ENCODE data around the gene CHRNA4. TPM values are rescaled to one million over a fixed set of nuclear protein-coding genes. Genes with fewer than 3 reads are reported as not detected.

Gene CHRNA4
- total and polyA plus RNA-seq, 2 donors = under 0.01 to 0.14 TPM

GRCh38 chr20:63315240-63315689 lies 45.9 kb downstream of the CHRNA4 start:
- Histone ChIP-seq H3K9me3 (ENCODE audit: control insufficient read depth in 2 of 2, insufficient read depth in 1 of 2, low read length in 1 of 2) (peaks cover 0 to 1% of the 10 kb centered on the region in 2 donors), H3K27me3 (ENCODE audit: control insufficient read depth in 2 of 2, insufficient read depth in 1 of 2, low read length in 1 of 2) (no peaks in the 10 kb centered on the region), H3K36me3 (ENCODE audit: control insufficient read depth in 2 of 2, insufficient read depth in 2 of 2, low read length in 1 of 2) (no peaks in the 10 kb centered on the region), H3K27ac (ENCODE audit: low read depth in 1 of 2, low read length in 1 of 2) (no peak overlapping the region), H3K4me1 (ENCODE audit: control insufficient read depth in 2 of 2, insufficient read depth in 2 of 2, low read length in 2 of 2) (peaks cover 0 to 7% of the 10 kb centered on the region in 2 donors), H3K4me3 (ENCODE audit: low read length in 2 of 2) (no peak overlapping the region)
- 75% methylated on average over 15 of the region's 15 CpGs for whole genome bisulfite sequencing
- no peak for DNase-seq (ENCODE audit: low read depth in 6 of 9, low spot score in 9 of 9)

- Histone ChIP-seq H3K27me3 (ENCODE audit: control insufficient read depth in 2 of 2, insufficient read depth in 1 of 2, low read length in 1 of 2) (peaks cover 0 to 3% of the 10 kb centered on the region in 2 donors), H3K4me3 (ENCODE audit: low read length in 2 of 2) (no peak overlapping the region), H3K27ac (ENCODE audit: low read depth in 1 of 2, low read length in 1 of 2) (no peak overlapping the region), H3K9me3 (ENCODE audit: control insufficient read depth in 2 of 2, insufficient read depth in 1 of 2, low read length in 1 of 2) (peaks cover 0 to 1% of the 10 kb centered on the region in 2 donors), H3K36me3 (ENCODE audit: control insufficient read depth in 2 of 2, insufficient read depth in 2 of 2, low read length in 1 of 2) (no peaks in the 10 kb centered on the region), H3K4me1 (ENCODE audit: control insufficient read depth in 2 of 2, insufficient read depth in 2 of 2, low read length in 2 of 2) (peaks cover 0 to 7% of the 10 kb centered on the region in 2 donors)
- no peak for DNase-seq (ENCODE audit: low read depth in 6 of 9, low spot score in 9 of 9)
- WGBS = 91% methylated on average over 21 of the region's 21 CpGs
Observed at GRCh38 chr20:63314566-63315239, 46.4 kb downstream of the CHRNA4 start.

GRCh38 chr20:63314015-63314471 lies 47.1 kb downstream of the CHRNA4 start:
- WGBS = 84% methylated on average over 9 of the region's 9 CpGs
- no peaks in the 10 kb centered on the region for H3K9me3 ChIP-seq (ENCODE audit: control insufficient read depth in 2 of 2, insufficient read depth in 1 of 2, low read length in 1 of 2)
- no peak overlapping the region for H3K4me3 ChIP-seq (ENCODE audit: low read length in 2 of 2)
- peaks cover 0 to 9% of the 10 kb centered on the region in 2 donors for H3K27me3 ChIP-seq (ENCODE audit: control insufficient read depth in 2 of 2, insufficient read depth in 1 of 2, low read length in 1 of 2)
- no peak for DNase-seq (ENCODE audit: low read depth in 6 of 9, low spot score in 9 of 9)
- H3K36me3 ChIP-seq (ENCODE audit: control insufficient read depth in 2 of 2, insufficient read depth in 2 of 2, low read length in 1 of 2) = no peaks in the 10 kb centered on the region
- H3K27ac ChIP-seq (ENCODE audit: low read depth in 1 of 2, low read length in 1 of 2) = no peak overlapping the region
- peaks cover 0 to 7% of the 10 kb centered on the region in 2 donors for H3K4me1 ChIP-seq (ENCODE audit: control insufficient read depth in 2 of 2, insufficient read depth in 2 of 2, low read length in 2 of 2)

GRCh38 chr20:63313349-63314014 lies 47.7 kb downstream of the CHRNA4 start:
- no peak for DNase-seq (ENCODE audit: low read depth in 6 of 9, low spot score in 9 of 9)
- H3K4me3 ChIP-seq (ENCODE audit: low read length in 2 of 2) = no peak overlapping the region
- no peaks in the 10 kb centered on the region for H3K36me3 ChIP-seq (ENCODE audit: control insufficient read depth in 2 of 2, insufficient read depth in 2 of 2, low read length in 1 of 2)
- H3K4me1 ChIP-seq (ENCODE audit: control insufficient read depth in 2 of 2, insufficient read depth in 2 of 2, low read length in 2 of 2) = peaks cover 0 to 7% of the 10 kb centered on the region in 2 donors
- no peaks in the 10 kb centered on the region for H3K9me3 ChIP-seq (ENCODE audit: control insufficient read depth in 2 of 2, insufficient read depth in 1 of 2, low read length in 1 of 2)
- H3K27me3 ChIP-seq (ENCODE audit: control insufficient read depth in 2 of 2, insufficient read depth in 1 of 2, low read length in 1 of 2) = peaks cover 0 to 11% of the 10 kb centered on the region in 2 donors
- 89% methylated on average over 25 of the region's 25 CpGs for WGBS
- no peak overlapping the region for H3K27ac ChIP-seq (ENCODE audit: low read depth in 1 of 2, low read length in 1 of 2)

GRCh38 chr20:63312690-63313348 lies 48.3 kb downstream of the CHRNA4 start:
- Histone ChIP-seq H3K9me3 (ENCODE audit: control insufficient read depth in 2 of 2, insufficient read depth in 1 of 2, low read length in 1 of 2) (no peaks in the 10 kb centered on the region), H3K4me3 (ENCODE audit: low read length in 2 of 2) (no peak overlapping the region), H3K4me1 (ENCODE audit: control insufficient read depth in 2 of 2, insufficient read depth in 2 of 2, low read length in 2 of 2) (peaks cover 0 to 7% of the 10 kb centered on the region in 2 donors), H3K36me3 (ENCODE audit: control insufficient read depth in 2 of 2, insufficient read depth in 2 of 2, low read length in 1 of 2) (no peaks in the 10 kb centered on the region), H3K27ac (ENCODE audit: low read depth in 1 of 2, low read length in 1 of 2) (no peak overlapping the region), H3K27me3 (ENCODE audit: control insufficient read depth in 2 of 2, insufficient read depth in 1 of 2, low read length in 1 of 2) (peaks cover 0 to 11% of the 10 kb centered on the region in 2 donors)
- 96% methylated on average over 22 of the region's 22 CpGs for WGBS
- DNase-seq (ENCODE audit: low read depth in 6 of 9, low spot score in 9 of 9) = no peak

GRCh38 chr20:63312273-63312672 lies 48.9 kb downstream of the CHRNA4 start:
- 53% methylated on average over 9 of the region's 9 CpGs for WGBS
- peaks cover 0 to 11% of the 10 kb centered on the region in 2 donors for H3K27me3 ChIP-seq (ENCODE audit: control insufficient read depth in 2 of 2, insufficient read depth in 1 of 2, low read length in 1 of 2)
- H3K4me1 ChIP-seq (ENCODE audit: control insufficient read depth in 2 of 2, insufficient read depth in 2 of 2, low read length in 2 of 2) = peaks cover 0 to 7% of the 10 kb centered on the region in 2 donors
- no peaks in the 10 kb centered on the region for H3K36me3 ChIP-seq (ENCODE audit: control insufficient read depth in 2 of 2, insufficient read depth in 2 of 2, low read length in 1 of 2)
- peak in 1 of 9 donors; percentile 14 for DNase-seq (ENCODE audit: low read depth in 6 of 9, low spot score in 9 of 9)
- no peak overlapping the region for H3K27ac ChIP-seq (ENCODE audit: low read depth in 1 of 2, low read length in 1 of 2)
- H3K9me3 ChIP-seq (ENCODE audit: control insufficient read depth in 2 of 2, insufficient read depth in 1 of 2, low read length in 1 of 2) = no peaks in the 10 kb centered on the region
- no peak overlapping the region for H3K4me3 ChIP-seq (ENCODE audit: low read length in 2 of 2)

- H3K4me1 ChIP-seq (ENCODE audit: control insufficient read depth in 2 of 2, insufficient read depth in 2 of 2, low read length in 2 of 2) = peaks cover 0 to 7% of the 10 kb centered on the region in 2 donors
- no peaks in the 10 kb centered on the region for H3K36me3 ChIP-seq (ENCODE audit: control insufficient read depth in 2 of 2, insufficient read depth in 2 of 2, low read length in 1 of 2)
- no peaks in the 10 kb centered on the region for H3K9me3 ChIP-seq (ENCODE audit: control insufficient read depth in 2 of 2, insufficient read depth in 1 of 2, low read length in 1 of 2)
- DNase-seq (ENCODE audit: low read depth in 6 of 9, low spot score in 9 of 9) = peak in 1 of 9 donors; percentile 18
- H3K27me3 ChIP-seq (ENCODE audit: control insufficient read depth in 2 of 2, insufficient read depth in 1 of 2, low read length in 1 of 2) = peaks cover 0 to 11% of the 10 kb centered on the region in 2 donors
- no peak overlapping the region for H3K27ac ChIP-seq (ENCODE audit: low read depth in 1 of 2, low read length in 1 of 2)
- WGBS = 64% methylated on average over 18 of the region's 18 CpGs
- H3K4me3 ChIP-seq (ENCODE audit: low read length in 2 of 2) = no peak overlapping the region
Observed at GRCh38 chr20:63311833-63312243, 49.3 kb downstream of the CHRNA4 start.

GRCh38 chr20:63311186-63311832 lies 49.8 kb downstream of the CHRNA4 start:
- Histone ChIP-seq H3K27me3 (ENCODE audit: control insufficient read depth in 2 of 2, insufficient read depth in 1 of 2, low read length in 1 of 2) (peaks cover 0 to 11% of the 10 kb centered on the region in 2 donors), H3K9me3 (ENCODE audit: control insufficient read depth in 2 of 2, insufficient read depth in 1 of 2, low read length in 1 of 2) (no peaks in the 10 kb centered on the region), H3K36me3 (ENCODE audit: control insufficient read depth in 2 of 2, insufficient read depth in 2 of 2, low read length in 1 of 2) (no peaks in the 10 kb centered on the region), H3K27ac (ENCODE audit: low read depth in 1 of 2, low read length in 1 of 2) (no peak overlapping the region), H3K4me1 (ENCODE audit: control insufficient read depth in 2 of 2, insufficient read depth in 2 of 2, low read length in 2 of 2) (peaks cover 0 to 7% of the 10 kb centered on the region in 2 donors), H3K4me3 (ENCODE audit: low read length in 2 of 2) (no peak overlapping the region)
- no peak for DNase-seq (ENCODE audit: low read depth in 6 of 9, low spot score in 9 of 9)
- WGBS = 94% methylated on average over 29 of the region's 29 CpGs
